Sigmoid colon (tissue), 4 donors: Measurements from ENCODE around the gene GAGE12H.
"Not testable (repeated sequence)": the region's sequence is repeated elsewhere in the genome, so short reads cannot be mapped to it uniquely, and the experiment has no call there.

ENCODE experiments used
- CTCF ChIP-seq, 4 experiments: fragments of 450-650 bp in 3 of 4; fragments of 200-600 bp in 1 of 4; IDR thresholded peaks; one replicate each; pipeline ENCODE4 v1.5.1; 2016 to 2019; ENCODE audit warnings: antibody characterized with exemption in 4 of 4, mild to moderate bottlenecking in 3 of 4, moderate library complexity in 2 of 4
- POLR2A ChIP-seq, 2 donors: fragments of 450-650 bp; IDR thresholded peaks; one replicate each; pipeline ENCODE4 v1.6.1; 2016; ENCODE audit warnings: antibody characterized with exemption in 2 of 2, mild to moderate bottlenecking in 2 of 2, moderate library complexity in 2 of 2
- POLR2AphosphoS5 ChIP-seq, 4 donors: sonication (generic); formaldehyde crosslinking; IDR thresholded peaks; one replicate each; pipeline ENCODE4 v1.6.1; 2017; ENCODE audit warnings: antibody characterized with exemption in 4 of 4

GRCh38 chrX:49589196-49589595, 9.4 kb downstream of the GAGE12H start, which contains the start of gene GAGE2A:
- not testable (repeated sequence) for TF ChIP-seq CTCF, POLR2AphosphoS5, POLR2A (IDR thresholded peaks at IDR 0.05)
